ENCODE measurements around the gene TRIM39.
"Not testable (repeated sequence)": the region's sequence is repeated elsewhere in the genome, so short reads cannot be mapped to it uniquely, and the experiment has no call there.

TRIM39 gene

DNA sequence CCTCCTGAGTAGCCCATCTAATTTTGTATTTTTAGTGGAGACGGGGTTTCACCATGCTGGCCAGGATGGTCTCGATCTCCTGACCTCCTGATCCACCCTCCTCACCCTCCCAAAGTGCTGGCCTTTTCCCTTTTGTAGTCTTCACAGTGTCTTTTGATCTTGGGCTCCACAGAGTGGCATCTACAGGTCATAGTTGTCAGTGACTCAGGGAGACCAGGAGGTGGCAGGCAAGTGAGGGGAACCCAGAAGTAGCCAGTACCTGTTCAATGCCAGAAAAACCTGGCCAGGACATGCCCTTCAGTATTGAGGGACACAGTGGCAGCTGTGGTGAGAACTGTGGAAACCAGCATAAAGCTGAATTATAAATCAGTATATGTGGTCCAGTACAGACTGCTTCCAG lies 37.9 kb downstream of the TRIM39 start:
- TF ChIP-seq, protein P1, sequence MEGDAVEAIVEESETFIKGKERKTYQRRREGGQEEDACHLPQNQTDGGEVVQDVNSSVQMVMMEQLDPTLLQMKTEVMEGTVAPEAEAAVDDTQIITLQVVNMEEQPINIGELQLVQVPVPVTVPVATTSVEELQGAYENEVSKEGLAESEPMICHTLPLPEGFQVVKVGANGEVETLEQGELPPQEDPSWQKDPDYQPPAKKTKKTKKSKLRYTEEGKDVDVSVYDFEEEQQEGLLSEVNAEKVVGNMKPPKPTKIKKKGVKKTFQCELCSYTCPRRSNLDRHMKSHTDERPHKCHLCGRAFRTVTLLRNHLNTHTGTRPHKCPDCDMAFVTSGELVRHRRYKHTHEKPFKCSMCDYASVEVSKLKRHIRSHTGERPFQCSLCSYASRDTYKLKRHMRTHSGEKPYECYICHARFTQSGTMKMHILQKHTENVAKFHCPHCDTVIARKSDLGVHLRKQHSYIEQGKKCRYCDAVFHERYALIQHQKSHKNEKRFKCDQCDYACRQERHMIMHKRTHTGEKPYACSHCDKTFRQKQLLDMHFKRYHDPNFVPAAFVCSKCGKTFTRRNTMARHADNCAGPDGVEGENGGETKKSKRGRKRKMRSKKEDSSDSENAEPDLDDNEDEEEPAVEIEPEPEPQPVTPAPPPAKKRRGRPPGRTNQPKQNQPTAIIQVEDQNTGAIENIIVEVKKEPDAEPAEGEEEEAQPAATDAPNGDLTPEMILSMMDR (IDR thresholded peaks at IDR 0.05; ENCODE audit: extremely low read depth, insufficient read depth, missing control alignments), result peak; percentile 35
- in situ Hi-C loops (cut with MboI; ENCODE audit: low pct_unique_long_range_greater_than_20kb, low sequenced_read_pairs, unreplicated experiment), result no loop called here
- DNase-seq (ENCODE audit: low spot score), result no peak

DNA sequence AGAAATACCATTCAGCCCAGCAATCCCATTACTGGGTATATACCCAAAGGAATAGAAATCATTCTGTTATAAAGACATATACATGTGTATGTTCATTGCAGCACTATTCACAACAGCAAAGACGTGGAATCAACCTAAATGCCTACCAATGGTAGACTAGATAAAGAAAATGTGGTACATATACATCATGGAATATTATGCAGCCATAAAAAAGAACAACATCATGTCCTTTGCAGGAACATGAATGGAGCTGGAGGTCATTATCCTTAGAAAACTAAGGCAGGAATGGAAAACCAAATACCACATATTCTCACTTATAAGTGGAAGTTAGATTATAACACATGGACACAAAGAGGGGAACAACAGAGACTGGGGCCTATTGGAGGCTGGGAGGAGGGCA lies 42.6 kb downstream of the TRIM39 start:
- DNase-seq (ENCODE audit: low spot score); in situ Hi-C loops (cut with MboI; ENCODE audit: low pct_unique_long_range_greater_than_20kb, low sequenced_read_pairs, unreplicated experiment): not testable (repeated sequence)

DNA sequence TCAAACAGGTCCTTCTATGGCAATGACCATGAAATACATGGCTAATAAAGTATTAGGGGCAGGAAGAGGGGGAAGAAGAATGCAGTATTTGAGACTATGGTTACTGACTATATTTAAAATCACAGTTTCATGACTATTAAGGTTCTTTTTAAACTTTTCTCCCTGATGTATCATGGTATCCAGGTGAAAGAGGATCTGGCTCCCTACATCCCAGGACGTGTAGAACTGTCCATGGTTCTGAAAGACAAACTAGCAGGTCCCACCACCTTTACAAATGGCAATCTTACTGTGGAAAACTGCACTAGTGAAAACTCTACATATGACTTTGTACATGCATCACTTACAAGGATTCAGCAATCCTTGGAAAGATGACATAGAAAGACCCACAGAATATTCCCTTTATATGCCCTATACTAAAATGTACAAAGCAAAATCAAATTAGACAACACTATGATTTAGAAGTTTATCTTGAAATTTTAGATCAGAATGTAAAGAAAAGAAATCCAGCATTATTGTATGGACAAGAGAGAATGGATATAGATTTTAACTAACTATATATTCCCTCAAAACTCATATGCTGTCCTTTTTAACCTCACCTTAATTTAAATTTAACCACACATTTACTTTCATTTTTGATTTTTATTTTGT lies 51.7 kb downstream of the TRIM39 start:
- TF ChIP-seq, protein P1 (IDR thresholded peaks at IDR 0.05; ENCODE audit: extremely low read depth, insufficient read depth, missing control alignments), result no peak
- in situ Hi-C loops (cut with MboI; ENCODE audit: low pct_unique_long_range_greater_than_20kb, low sequenced_read_pairs, unreplicated experiment), result no loop called here
- DNase-seq (ENCODE audit: low spot score), result no peak

DNA sequence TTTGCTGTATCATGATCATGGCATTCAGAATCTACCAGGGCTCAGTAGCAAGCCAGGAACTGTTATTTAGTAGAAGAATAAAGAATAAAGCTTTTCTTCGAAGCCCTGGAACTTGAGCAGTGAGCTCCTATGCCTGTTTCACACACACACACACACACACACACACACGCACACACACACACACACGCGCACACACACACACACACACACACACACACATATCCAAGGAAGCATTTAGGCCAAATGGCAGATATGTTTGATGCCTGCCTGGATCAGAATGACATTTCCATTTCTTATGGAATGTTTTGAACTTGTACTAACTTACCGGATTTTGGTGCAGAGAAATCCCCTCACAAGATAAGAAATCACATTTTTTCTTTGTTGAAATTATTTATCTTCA lies 53.7 kb downstream of the TRIM39 start:
- TF ChIP-seq, protein P1 (IDR thresholded peaks at IDR 0.05; ENCODE audit: extremely low read depth, insufficient read depth, missing control alignments), result no peak
- no peak for DNase-seq (ENCODE audit: low spot score)
- in situ Hi-C loops (cut with MboI; ENCODE audit: low pct_unique_long_range_greater_than_20kb, low sequenced_read_pairs, unreplicated experiment), result no loop called here

DNA sequence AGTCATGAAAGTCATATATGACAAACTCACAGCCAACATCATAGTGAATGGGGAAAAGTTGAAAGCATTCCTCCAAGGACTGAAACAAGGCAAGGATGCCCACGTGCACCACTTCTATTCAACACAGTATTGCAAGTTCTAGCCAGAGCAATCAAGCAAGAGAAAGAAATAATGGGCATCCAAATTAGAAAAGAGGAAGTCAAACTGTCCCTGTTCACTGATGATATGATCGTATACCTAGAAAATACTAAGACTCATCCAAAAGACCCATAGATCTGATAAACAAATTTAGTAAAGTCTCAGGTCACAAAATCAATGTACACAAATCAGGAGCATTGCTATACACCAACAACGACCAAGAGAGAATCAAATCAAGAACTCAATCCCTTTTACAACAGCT lies 59.4 kb downstream of the TRIM39 start:
- TF ChIP-seq, protein P1 (IDR thresholded peaks at IDR 0.05; ENCODE audit: extremely low read depth, insufficient read depth, missing control alignments), result no peak
- no peak for DNase-seq (ENCODE audit: low spot score)
- in situ Hi-C loops (cut with MboI; ENCODE audit: low pct_unique_long_range_greater_than_20kb, low sequenced_read_pairs, unreplicated experiment), result no loop called here

DNA sequence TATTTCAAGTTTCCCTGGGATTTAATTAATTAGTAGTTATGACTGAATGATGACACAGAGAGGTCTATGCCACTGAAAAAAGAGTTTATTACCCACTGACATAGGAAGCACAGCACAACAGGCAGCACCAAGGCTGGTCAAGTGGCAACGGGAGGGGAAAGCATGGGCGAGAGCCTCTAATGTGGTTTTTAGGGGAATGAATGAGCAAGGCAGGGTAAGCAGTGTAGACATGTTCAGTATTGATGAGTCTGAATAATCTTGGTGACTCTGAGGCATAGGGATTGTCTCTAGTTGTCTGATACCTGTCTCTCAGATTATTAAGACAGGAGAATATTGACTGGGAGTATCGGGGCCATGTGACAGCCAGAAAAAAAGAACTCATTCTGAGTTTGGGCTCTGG lies 64.5 kb downstream of the TRIM39 start:
- DNase-seq (ENCODE audit: low spot score), result no peak
- in situ Hi-C loops (cut with MboI; ENCODE audit: low pct_unique_long_range_greater_than_20kb, low sequenced_read_pairs, unreplicated experiment), result no loop called here
- TF ChIP-seq, protein P1 (IDR thresholded peaks at IDR 0.05; ENCODE audit: extremely low read depth, insufficient read depth, missing control alignments), result no peak

Data from GM13977 (cell line).